Fibroblast of lung (primary cell): ENCODE results near the gene TCAIM. TPM values are rescaled to one million over a fixed set of nuclear protein-coding genes. Genes with fewer than 3 reads are reported as not detected.

Experiments used
- DNase-seq, 2 donors: peaks; one replicate each; pipeline versions ENCODE4 v3.0.0 to v3.0.0-alpha.2; 2010; ENCODE audit warnings: low read depth in 2 of 2
- H2AFZ ChIP-seq: 2 replicates; pipeline ENCODE4 v1.5.1; 2012; ENCODE audit warnings: low read length, control low read depth, inconsistent platforms
- H3K27ac ChIP-seq: 2 replicates; pipeline ENCODE4 v1.5.1; 2011; ENCODE audit warnings: low read length, control low read depth; ENCODE audit not compliant: insufficient read depth
- H3K27me3 ChIP-seq: 2 replicates; pipeline ENCODE4 v1.5.1; 2011; ENCODE audit warnings: mild to moderate bottlenecking, low read length; ENCODE audit not compliant: control insufficient read depth, insufficient read depth
- H3K36me3 ChIP-seq: 2 replicates; pipeline ENCODE4 v1.5.1; 2011; ENCODE audit warnings: low read length; ENCODE audit not compliant: control insufficient read depth, insufficient read depth
- H3K4me1 ChIP-seq: 2 replicates; pipeline ENCODE4 v1.5.1; 2011; ENCODE audit warnings: low read length; ENCODE audit not compliant: control insufficient read depth, insufficient read depth; ENCODE audit errors: extremely low read depth
- H3K4me2 ChIP-seq: 2 replicates; pipeline ENCODE4 v1.5.1; 2011; ENCODE audit warnings: low read length, control low read depth; ENCODE audit not compliant: insufficient read depth; ENCODE audit errors: extremely low read depth
- H3K4me3 ChIP-seq, 4 experiments: fragments of 200-600 bp in 1 of 4; sonication (generic) in 1 of 4; replicated peaks in 1 of 4; 2 replicates each; pipeline ENCODE4 v1.5.1; 2011 to 2016; ENCODE audit warnings: low read length in 4 of 4, low read depth in 3 of 4, mild to moderate bottlenecking in 3 of 4, control low read depth in 2 of 4, inconsistent platforms in 1 of 4, mixed read lengths in 1 of 4; ENCODE audit not compliant: insufficient read depth in 1 of 4; ENCODE audit errors: control extremely low read depth in 1 of 4
- H3K79me2 ChIP-seq: 2 replicates; pipeline ENCODE4 v1.5.1; 2012; ENCODE audit warnings: mild to moderate bottlenecking, low read length, inconsistent platforms; ENCODE audit not compliant: control insufficient read depth, insufficient read depth
- H3K9ac ChIP-seq: 2 replicates; pipeline ENCODE4 v1.5.1; 2011; ENCODE audit warnings: mild to moderate bottlenecking, low read length, control low read depth; ENCODE audit not compliant: insufficient read depth
- H3K9me3 ChIP-seq: 2 replicates; pipeline ENCODE4 v1.5.1; 2012; ENCODE audit warnings: low read depth, low read length; ENCODE audit not compliant: control insufficient read depth, insufficient read depth
- H4K20me1 ChIP-seq: 2 replicates; pipeline ENCODE4 v1.5.1; 2011; ENCODE audit warnings: low read length; ENCODE audit not compliant: control insufficient read depth, insufficient read depth; ENCODE audit errors: extremely low read depth
- CTCF ChIP-seq, 2 donors: IDR thresholded peaks in 1 of 2; conservative IDR thresholded peaks in 1 of 2; 1 replicate in 1 of 2; 2 replicates in 1 of 2; pipeline ENCODE4 v1.5.1; 2011 to 2012; ENCODE audit warnings: low read length in 2 of 2, control low read depth in 1 of 2, inconsistent platforms in 1 of 2, low read depth in 1 of 2, mild to moderate bottlenecking in 1 of 2
- EZH2 ChIP-seq: IDR thresholded peaks from 2 replicates; pipeline ENCODE4 v1.5.1; 2012; ENCODE audit warnings: low read length, control low read depth, mild to moderate bottlenecking; ENCODE audit errors: missing control alignments
- polyA plus RNA-seq, 2 donors: library from polyadenylated mRNA; depleted of rRNA in 1 of 2; stranded (reverse) in 1 of 2; unstranded in 1 of 2; fragments of >200 nt; gene quantifications; 2 replicates each; pipeline ENCODE4 v1.2.1, GENCODE V29; 2011 to 2012; ENCODE audit warnings: missing spikeins in 1 of 2
- total RNA-seq: library from RNA; depleted of rRNA; stranded (reverse); fragments of >200 nt; gene quantifications from 2 replicates; pipeline ENCODE4 v1.2.1, GENCODE V29; 2014

Gene TCAIM
- total and polyA plus RNA-seq, 2 donors (not counting 1 experiment from before 2014, with no cell fraction given) = 29.8 to 46.6 TPM

DNA sequence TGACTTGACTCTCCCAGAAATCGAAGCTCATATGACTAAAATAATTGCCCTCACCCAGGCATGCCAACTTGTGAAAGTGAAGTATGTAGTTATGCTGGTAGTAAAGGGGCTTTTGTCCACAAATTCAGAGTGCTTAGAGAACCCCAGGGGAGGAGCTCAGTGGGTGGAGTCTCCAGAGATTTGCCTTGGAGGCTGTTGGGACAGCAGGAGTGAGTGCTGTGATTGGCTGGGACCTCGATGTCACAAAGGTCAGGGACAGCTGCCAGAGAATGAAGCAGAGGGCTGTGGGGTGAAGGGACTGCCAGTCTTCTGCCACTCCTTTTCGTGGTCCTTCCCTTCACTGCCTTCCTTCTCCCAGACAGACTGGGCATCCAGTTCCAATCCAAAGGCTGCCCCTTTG, 89.1 kb downstream of the TCAIM start:
- Histone ChIP-seq H3K27me3 (no peaks in the 10 kb centered on the region), H3K4me2 (no peak overlapping the region), H3K9me3 (no peaks in the 10 kb centered on the region), H4K20me1 (no peaks in the 10 kb centered on the region), H3K9ac (no peak overlapping the region), H3K27ac (no peak overlapping the region), H3K4me3 (no peak overlapping the region), H3K4me1 (no peaks in the 10 kb centered on the region), H3K36me3 (no peaks in the 10 kb centered on the region), H3K79me2 (no peaks in the 10 kb centered on the region), H2AFZ (no peak overlapping the region)
- TF ChIP-seq CTCF (conservative IDR thresholded peaks at IDR 0.05 in 1 of 2, IDR thresholded peaks at IDR 0.05 in 1 of 2; ENCODE audit: low read depth in 1 of 2, low read length in 2 of 2) (no peak), EZH2 (no peak)
- DNase-seq = no peak

DNA sequence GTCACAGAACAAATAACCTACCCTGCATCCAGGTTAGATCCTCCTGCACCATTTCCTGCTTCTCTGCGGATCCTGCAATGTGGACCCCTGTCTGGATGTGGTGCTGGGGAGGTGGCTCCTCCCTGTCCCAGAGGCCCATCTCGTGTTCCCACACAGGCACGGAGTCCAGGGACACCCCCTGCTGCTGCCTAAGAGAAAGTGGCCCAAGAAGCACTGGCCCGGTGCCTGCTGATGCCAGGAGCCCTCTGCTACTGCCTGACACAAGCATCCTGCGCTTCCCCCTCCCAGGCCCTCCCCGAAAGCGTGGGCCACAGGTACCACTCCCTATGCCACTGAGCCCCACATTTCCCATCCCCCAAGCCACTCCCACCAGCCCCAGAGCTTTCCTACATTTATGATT, 90.3 kb downstream of the TCAIM start:
- DNase-seq = no peak
- Histone ChIP-seq H4K20me1 (no peaks in the 10 kb centered on the region), H3K9ac (no peak overlapping the region), H3K4me2 (no peak overlapping the region), H3K27me3 (no peaks in the 10 kb centered on the region), H2AFZ (no peak overlapping the region), H3K27ac (no peak overlapping the region), H3K79me2 (no peaks in the 10 kb centered on the region), H3K36me3 (no peaks in the 10 kb centered on the region), H3K4me1 (no peaks in the 10 kb centered on the region), H3K4me3 (no peak overlapping the region), H3K9me3 (no peaks in the 10 kb centered on the region)
- TF ChIP-seq CTCF (conservative IDR thresholded peaks at IDR 0.05 in 1 of 2, IDR thresholded peaks at IDR 0.05 in 1 of 2; ENCODE audit: low read depth in 1 of 2, low read length in 2 of 2) (no peak), EZH2 (no peak)

DNA sequence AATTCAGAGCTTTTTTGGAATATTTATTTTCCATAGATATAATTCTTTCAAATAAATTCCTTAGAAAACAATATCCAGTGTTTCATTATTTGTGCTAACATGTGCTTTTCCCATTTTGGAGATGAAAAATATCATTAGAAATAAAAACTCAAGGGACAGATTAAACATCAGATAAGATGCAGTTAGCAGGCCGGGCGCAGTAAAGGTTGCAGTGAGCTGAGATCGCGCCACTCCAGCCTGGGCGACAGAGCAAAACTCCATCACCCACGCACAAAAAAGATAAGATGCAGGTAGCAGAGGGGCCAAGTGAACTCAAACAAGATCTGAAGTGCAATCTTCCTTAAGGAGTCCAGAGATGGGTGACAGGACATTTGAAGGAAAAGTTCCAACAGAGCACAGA, 90.9 kb downstream of the TCAIM start:
- Histone ChIP-seq H4K20me1 (no peaks in the 10 kb centered on the region), H2AFZ (no peak overlapping the region), H3K36me3 (no peaks in the 10 kb centered on the region), H3K4me3 (no peak overlapping the region), H3K9me3 (no peaks in the 10 kb centered on the region), H3K79me2 (no peaks in the 10 kb centered on the region), H3K27me3 (no peaks in the 10 kb centered on the region), H3K4me2 (no peak overlapping the region), H3K9ac (no peak overlapping the region), H3K27ac (no peak overlapping the region), H3K4me1 (no peaks in the 10 kb centered on the region)
- DNase-seq = no peak
- TF ChIP-seq EZH2 (no peak), CTCF (conservative IDR thresholded peaks at IDR 0.05 in 1 of 2, IDR thresholded peaks at IDR 0.05 in 1 of 2; ENCODE audit: low read depth in 1 of 2, low read length in 2 of 2) (no peak)
